Measurements from ENCODE around the gene GALT.

The GALT gene

DNA sequence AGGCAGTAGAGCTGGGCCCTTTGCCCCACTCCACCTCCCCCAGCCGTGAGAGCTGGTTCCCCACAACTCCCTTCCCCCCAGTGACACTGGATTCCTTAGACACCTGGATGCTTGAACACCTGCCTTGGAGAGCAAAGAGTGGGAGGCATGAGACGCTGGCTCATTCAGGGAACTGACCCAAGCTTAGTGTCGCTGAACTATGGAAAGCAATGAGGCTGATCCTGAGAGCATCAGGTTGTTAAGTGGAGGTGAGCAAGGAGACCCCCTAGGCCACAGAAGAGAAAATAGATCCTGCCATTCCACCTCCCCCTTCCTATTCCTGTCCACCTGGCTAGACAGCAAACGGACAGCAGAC lies 42.6 kb downstream of the GALT start:
- DNase-seq (ENCODE audit: low read depth): no peak
- H3K4me3 ChIP-seq (ENCODE audit: low read depth, low read length): no peak overlapping the region
- TF ChIP-seq, protein P1, sequence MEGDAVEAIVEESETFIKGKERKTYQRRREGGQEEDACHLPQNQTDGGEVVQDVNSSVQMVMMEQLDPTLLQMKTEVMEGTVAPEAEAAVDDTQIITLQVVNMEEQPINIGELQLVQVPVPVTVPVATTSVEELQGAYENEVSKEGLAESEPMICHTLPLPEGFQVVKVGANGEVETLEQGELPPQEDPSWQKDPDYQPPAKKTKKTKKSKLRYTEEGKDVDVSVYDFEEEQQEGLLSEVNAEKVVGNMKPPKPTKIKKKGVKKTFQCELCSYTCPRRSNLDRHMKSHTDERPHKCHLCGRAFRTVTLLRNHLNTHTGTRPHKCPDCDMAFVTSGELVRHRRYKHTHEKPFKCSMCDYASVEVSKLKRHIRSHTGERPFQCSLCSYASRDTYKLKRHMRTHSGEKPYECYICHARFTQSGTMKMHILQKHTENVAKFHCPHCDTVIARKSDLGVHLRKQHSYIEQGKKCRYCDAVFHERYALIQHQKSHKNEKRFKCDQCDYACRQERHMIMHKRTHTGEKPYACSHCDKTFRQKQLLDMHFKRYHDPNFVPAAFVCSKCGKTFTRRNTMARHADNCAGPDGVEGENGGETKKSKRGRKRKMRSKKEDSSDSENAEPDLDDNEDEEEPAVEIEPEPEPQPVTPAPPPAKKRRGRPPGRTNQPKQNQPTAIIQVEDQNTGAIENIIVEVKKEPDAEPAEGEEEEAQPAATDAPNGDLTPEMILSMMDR (IDR thresholded peaks at IDR 0.05; ENCODE audit: insufficient read depth, low read depth, low read length, missing control alignments): no peak

DNA sequence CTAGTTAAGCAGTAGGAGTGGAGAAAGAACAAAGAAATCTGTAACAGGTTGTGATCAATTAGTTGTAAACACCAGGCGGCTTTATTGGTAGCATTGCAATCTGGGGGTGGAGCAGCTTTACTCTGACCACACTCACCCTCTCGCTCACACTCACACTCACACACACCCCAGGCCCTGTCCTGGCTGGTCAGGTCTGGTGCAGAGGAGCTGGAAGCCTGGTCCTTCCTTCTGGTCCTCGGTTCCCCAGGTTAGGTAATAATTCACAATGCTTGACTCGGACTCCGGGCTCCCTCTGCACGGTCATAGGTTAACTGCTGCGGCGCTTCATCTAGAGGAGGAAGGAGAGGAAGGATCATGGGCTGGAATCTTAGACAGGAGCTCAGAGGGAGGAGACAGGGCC lies 43.0 kb downstream of the GALT start:
- no peak for DNase-seq (ENCODE audit: low read depth)
- TF ChIP-seq, protein P1 (IDR thresholded peaks at IDR 0.05; ENCODE audit: insufficient read depth, low read depth, low read length, missing control alignments): no peak
- no peak overlapping the region for H3K4me3 ChIP-seq (ENCODE audit: low read depth, low read length)

DNA sequence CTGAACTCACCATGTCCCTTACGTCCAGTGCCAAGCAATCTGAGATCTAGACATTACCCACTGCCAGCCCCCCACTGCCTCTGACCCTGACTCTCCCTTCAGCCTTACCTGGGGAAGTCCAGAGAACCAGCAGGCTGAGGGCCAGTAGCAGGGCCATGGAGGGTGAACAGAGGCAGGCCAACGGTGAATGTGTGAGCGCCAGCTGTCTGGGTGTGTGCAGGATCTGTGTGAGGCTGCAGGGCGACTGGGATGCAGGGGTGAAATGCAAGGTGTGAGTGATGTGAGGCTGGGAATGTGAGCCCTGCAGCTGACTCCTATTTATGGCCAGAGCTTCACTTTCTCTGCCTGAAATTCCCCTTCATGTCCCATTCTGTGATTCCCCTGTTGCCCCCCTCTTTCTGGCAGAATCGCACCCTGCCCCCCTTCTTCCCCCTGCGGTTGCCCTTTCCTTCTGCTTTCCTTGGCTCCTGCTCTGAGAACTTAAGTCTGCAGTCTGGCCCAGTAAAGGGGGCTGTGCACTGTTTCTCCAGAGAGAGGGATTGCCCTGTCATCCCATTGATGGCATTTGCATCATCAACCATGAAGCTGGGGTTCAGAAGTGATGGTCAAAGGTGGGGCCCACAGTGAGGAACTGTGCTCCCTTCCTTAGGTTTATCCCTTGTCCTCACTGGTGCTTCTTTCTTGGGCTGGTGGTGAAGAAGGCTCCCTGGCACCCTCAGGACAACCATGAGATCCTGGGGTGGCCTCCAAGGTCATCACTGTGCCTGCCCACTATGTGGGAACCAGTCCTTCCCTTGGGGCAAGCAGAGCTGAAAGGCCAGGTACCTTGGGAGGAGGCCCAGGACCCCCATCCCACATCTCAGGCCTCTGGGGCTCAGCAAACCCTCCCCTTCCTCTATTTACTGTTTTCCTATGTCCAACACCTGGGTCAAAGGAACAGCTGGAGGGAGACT lies 44.8 kb downstream of the GALT start, which contains the start of gene CCL19:
TSS of gene CCL19 (minus strand) at position 294 of the 953 bp plus-strand sequence. CDS start at position 157, 137 bp downstream.
- TF ChIP-seq, protein P1 (IDR thresholded peaks at IDR 0.05; ENCODE audit: insufficient read depth, low read depth, low read length, missing control alignments): no peak
- no peak within 1 kb of the TSS for H3K4me3 ChIP-seq (ENCODE audit: low read depth, low read length)
- no peak for DNase-seq (ENCODE audit: low read depth)

DNA sequence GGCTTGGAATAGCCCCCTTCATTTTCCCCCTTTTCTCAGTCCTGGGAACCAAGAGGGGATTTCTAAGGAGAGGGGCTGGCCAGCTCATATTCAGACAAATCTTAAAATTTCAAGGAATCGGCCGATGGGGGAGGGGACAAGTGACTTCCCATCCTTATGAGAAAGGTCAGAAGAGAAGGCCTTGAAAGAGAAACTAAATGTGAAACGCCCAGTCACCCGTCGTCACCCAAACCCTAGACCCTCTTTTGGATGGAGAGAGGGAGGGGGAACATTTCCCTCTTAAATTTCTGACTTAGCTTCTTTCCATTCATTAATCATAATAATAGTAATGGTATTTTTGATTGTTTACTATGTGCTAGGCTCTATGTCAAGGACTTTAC lies 45.5 kb downstream of the GALT start:
- TF ChIP-seq, protein P1 (IDR thresholded peaks at IDR 0.05; ENCODE audit: insufficient read depth, low read depth, low read length, missing control alignments): no peak
- DNase-seq (ENCODE audit: low read depth): no peak
- H3K4me3 ChIP-seq (ENCODE audit: low read depth, low read length): no peak overlapping the region

DNA sequence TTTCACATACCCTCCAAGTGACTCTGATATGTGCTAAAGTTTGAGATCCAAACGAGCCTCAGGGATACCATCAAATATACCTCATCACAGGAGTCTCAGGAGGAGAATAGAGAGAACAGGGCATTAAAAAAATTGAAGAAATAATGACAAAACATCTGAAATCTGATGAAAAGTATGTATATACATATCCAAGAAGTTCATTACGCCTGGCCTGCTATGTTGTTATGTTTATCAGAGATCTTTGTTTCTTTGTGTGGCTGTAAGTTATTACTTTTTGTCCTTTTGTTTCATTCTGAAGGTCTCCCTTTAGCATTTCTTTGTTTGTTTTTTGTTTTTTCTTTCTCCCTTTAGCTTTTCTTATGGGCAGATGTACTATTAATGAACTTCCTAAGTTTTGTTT lies 47.1 kb downstream of the GALT start:
- DNase-seq (ENCODE audit: low read depth): no peak
- H3K4me3 ChIP-seq (ENCODE audit: low read depth, low read length): no peak overlapping the region
- TF ChIP-seq, protein P1 (IDR thresholded peaks at IDR 0.05; ENCODE audit: insufficient read depth, low read depth, low read length, missing control alignments): no peak

DNA sequence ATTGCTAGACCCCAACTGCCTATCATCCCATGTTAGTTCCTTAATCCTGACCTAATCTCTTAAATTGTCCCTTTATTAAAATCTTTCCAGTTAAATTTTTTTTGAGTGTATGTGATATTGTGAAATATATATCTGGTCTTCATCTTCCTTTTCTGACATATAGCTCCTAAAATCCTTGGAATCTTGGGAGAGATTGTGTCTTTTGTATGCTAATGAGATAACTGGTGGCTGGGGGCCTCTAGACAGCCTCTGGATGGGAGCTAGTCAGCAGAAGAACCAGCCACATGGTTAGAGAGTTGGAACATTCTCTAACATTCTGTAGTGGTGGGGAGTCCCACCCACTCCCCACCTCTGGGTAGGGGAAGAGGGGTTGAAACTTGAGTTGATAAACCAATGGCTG lies 48.3 kb downstream of the GALT start:
- TF ChIP-seq, protein P1 (IDR thresholded peaks at IDR 0.05; ENCODE audit: insufficient read depth, low read depth, low read length, missing control alignments): no peak
- no peak overlapping the region for H3K4me3 ChIP-seq (ENCODE audit: low read depth, low read length)
- no peak for DNase-seq (ENCODE audit: low read depth)
